DMS153 treated with DMSO at 0.1 percent for 48 hours (cell line): ENCODE data around the gene GPHB5.

ENCODE experiments used
- DNase-seq: peaks from one replicate; lab custom pipeline; 2025; ENCODE audit not compliant: unreplicated experiment; lab: John Stamatoyannopoulos, UW

Gene GPHB5

DNA sequence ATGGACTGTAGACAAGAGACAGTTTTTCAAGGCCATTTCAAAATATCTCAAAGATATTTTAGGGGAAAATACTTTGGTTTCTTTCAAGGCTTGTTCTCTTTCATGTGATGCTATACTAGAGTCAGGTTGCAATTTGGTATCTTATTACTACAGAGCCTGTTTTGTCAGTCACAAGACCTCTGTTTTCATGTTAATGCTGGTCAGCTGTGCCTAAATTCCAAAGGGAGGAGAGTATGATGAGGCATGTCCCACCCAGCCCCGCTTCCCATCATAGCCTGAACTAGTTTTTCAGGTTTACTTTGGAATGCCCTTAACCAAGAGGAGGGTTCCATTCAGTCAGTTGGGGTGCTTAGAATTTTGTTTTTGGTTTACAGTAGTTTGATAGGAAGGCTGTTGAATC is 52.6 kb downstream of the GPHB5 start:
- DNase-seq = no peak
